ENCODE measurements around the gene GALNT16.

DNA sequence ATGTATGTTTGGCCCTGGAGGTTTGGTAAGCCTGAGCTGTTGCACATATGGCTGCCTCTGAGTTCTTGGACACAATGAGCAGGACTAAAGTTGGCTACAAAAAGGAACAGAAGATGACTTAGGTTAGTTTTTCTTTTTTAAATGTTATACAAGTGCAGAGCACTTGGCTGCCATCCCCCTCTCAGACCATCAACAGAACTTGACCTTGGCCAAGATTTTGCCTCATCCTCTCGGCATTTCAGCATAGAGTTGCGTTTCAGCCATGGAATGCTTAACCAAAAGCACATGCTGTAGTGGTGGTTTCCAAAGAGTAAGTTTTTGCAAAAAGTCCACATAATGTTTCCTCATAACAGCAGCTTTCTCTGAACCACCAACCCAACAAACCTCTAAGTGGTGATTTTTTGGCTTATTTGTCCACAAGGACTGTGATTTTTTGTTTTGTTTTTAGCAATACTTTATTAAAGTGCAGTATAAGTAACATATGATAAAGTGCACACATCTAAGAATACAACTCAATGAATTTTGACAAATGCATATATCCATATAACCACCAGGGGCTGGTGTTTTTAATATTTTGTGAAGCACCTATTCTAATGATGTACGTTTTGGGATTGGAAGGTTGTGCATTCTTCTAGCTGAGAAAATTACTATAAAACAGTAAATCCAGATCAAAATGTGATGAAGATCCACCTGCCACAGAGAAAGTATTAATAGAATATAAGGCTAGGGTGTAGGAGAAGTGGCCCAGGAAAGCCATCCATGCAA lies 12.1 kb upstream of the GALNT16 start:
- TF ChIP-seq, protein P1, sequence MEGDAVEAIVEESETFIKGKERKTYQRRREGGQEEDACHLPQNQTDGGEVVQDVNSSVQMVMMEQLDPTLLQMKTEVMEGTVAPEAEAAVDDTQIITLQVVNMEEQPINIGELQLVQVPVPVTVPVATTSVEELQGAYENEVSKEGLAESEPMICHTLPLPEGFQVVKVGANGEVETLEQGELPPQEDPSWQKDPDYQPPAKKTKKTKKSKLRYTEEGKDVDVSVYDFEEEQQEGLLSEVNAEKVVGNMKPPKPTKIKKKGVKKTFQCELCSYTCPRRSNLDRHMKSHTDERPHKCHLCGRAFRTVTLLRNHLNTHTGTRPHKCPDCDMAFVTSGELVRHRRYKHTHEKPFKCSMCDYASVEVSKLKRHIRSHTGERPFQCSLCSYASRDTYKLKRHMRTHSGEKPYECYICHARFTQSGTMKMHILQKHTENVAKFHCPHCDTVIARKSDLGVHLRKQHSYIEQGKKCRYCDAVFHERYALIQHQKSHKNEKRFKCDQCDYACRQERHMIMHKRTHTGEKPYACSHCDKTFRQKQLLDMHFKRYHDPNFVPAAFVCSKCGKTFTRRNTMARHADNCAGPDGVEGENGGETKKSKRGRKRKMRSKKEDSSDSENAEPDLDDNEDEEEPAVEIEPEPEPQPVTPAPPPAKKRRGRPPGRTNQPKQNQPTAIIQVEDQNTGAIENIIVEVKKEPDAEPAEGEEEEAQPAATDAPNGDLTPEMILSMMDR (conservative IDR thresholded peaks at IDR 0.05 in 1 of 2, IDR thresholded peaks at IDR 0.05 in 1 of 2; ENCODE audit: low read depth in 1 of 2, low read length in 2 of 2): peak; percentile 17 to 32
- no peak for TF ChIP-seq EZH2 (IDR thresholded peaks at IDR 0.05; ENCODE audit: low read length, missing control alignments)
